MM.1S (cell line): ENCODE data around the gene NR5A2.

Experiments used
- CTCF ChIP-seq: fragments of 300-600 bp; sonication (generic); IDR thresholded peaks from 2 replicates; pipeline ENCODE4 v1.5.1; 2016; ENCODE audit warnings: antibody characterized with exemption, low read length, mixed read lengths
- EZH2 ChIP-seq: fragments of 300-600 bp; sonication (generic); optimal IDR thresholded peaks from 2 replicates; pipeline ENCODE3; 2017; ENCODE audit warnings: low read depth, mild to moderate bottlenecking, antibody characterized with exemption, low read length, mixed read lengths

GRCh38 chr1:200042552-200043335, 15.2 kb downstream of the NR5A2 start:
- TF ChIP-seq CTCF (no peak), EZH2 (no peak)
